ENCODE results near the gene FAT1.

GRCh38 chr4:186757696-186758355 is 34.2 kb upstream of the FAT1 start:
- no peak for TF ChIP-seq POLR2A (IDR thresholded peaks at IDR 0.05)
- TF ChIP-seq EP300 (IDR thresholded peaks at IDR 0.05): no peak
- TF ChIP-seq CTCF (IDR thresholded peaks at IDR 0.05): no peak

All from suprapubic skin (tissue), 3 donors.